ENCODE measurements around the gene NXN.

The NXN gene

GRCh38 chr17:1011138-1011537 is 31.6 kb upstream of the NXN start:
- TF ChIP-seq CTCF (IDR thresholded peaks at IDR 0.05) (no peak), ZFX (IDR thresholded peaks at IDR 0.05; ENCODE audit: borderline replicate concordance) (no peak)
- no peak overlapping the region for H3K27ac ChIP-seq

- no peak for TF ChIP-seq ZFX (IDR thresholded peaks at IDR 0.05; ENCODE audit: borderline replicate concordance)
- no peak for TF ChIP-seq CTCF (IDR thresholded peaks at IDR 0.05)
- no peak overlapping the region for H3K27ac ChIP-seq
Measured at GRCh38 chr17:1010586-1010985, 31.0 kb upstream of the NXN start.

GRCh38 chr17:1010086-1010450 is 30.5 kb upstream of the NXN start:
- no peak for TF ChIP-seq ZFX (IDR thresholded peaks at IDR 0.05; ENCODE audit: borderline replicate concordance)
- no peak for TF ChIP-seq CTCF (IDR thresholded peaks at IDR 0.05)
- no peak overlapping the region for H3K27ac ChIP-seq

GRCh38 chr17:1009229-1010085 is 29.9 kb upstream of the NXN start:
- TF ChIP-seq CTCF (IDR thresholded peaks at IDR 0.05) (no peak), ZFX (IDR thresholded peaks at IDR 0.05; ENCODE audit: borderline replicate concordance) (no peak)
- no peak overlapping the region for H3K27ac ChIP-seq

GRCh38 chr17:1008008-1008761 is 28.6 kb upstream of the NXN start:
- no peak for TF ChIP-seq CTCF (IDR thresholded peaks at IDR 0.05)
- no peak for TF ChIP-seq ZFX (IDR thresholded peaks at IDR 0.05; ENCODE audit: borderline replicate concordance)

GRCh38 chr17:1007310-1008007 is 27.9 kb upstream of the NXN start:
- no peak for TF ChIP-seq ZFX (IDR thresholded peaks at IDR 0.05; ENCODE audit: borderline replicate concordance)
- TF ChIP-seq CTCF (IDR thresholded peaks at IDR 0.05), result no peak
- no peak overlapping the region for H3K27ac ChIP-seq

More at GRCh38 chr17:1008008-1008761, 28.6 kb upstream of the NXN start:
- no peak overlapping the region for H3K27ac ChIP-seq
